Coronary artery (tissue), 2 donors: Measurements from ENCODE around the gene FRAS1.

ENCODE experiments used
- DNase-seq: peaks from one replicate; pipeline ENCODE4 v3.0.0-alpha.2; 2017; ENCODE audit warnings: low spot score
- H3K27ac ChIP-seq, 2 donors: fragments of 200-600 bp; sonication (generic); one replicate each; pipeline ENCODE4 v1.5.1; 2016 to 2019
- H3K4me3 ChIP-seq: fragments of 200-600 bp; sonication (generic); 2 replicates; pipeline ENCODE4 v1.5.1; 2016; ENCODE audit warnings: mild to moderate bottlenecking, moderate library complexity
- CTCF ChIP-seq: fragments of 200-600 bp; sonication (generic); IDR thresholded peaks from one replicate; pipeline ENCODE4 v1.5.1; 2019; ENCODE audit warnings: antibody characterized with exemption

Gene FRAS1

GRCh38 chr4:78184584-78184983 is 127.5 kb downstream of the FRAS1 start:
- TF ChIP-seq CTCF: no peak
- Histone ChIP-seq H3K4me3 (no peak overlapping the region), H3K27ac (no peak overlapping the region)
- no peak for DNase-seq

GRCh38 chr4:78185117-78185516 is 128.0 kb downstream of the FRAS1 start:
- H3K4me3 ChIP-seq: no peak overlapping the region
- TF ChIP-seq CTCF: no peak
- no peak for DNase-seq
- no peak overlapping the region for H3K27ac ChIP-seq

GRCh38 chr4:78186597-78187543 is 129.7 kb downstream of the FRAS1 start:
- DNase-seq: no peak
- TF ChIP-seq CTCF: no peak
- H3K27ac ChIP-seq: no peak overlapping the region
- no peak overlapping the region for H3K4me3 ChIP-seq

GRCh38 chr4:78190068-78190467 is 132.9 kb downstream of the FRAS1 start:
- no peak for DNase-seq
- no peak for TF ChIP-seq CTCF
- H3K27ac ChIP-seq: no peak overlapping the region
- no peak overlapping the region for H3K4me3 ChIP-seq

GRCh38 chr4:78190595-78190994 is 133.5 kb downstream of the FRAS1 start:
- TF ChIP-seq CTCF: no peak
- no peak overlapping the region for H3K27ac ChIP-seq
- H3K4me3 ChIP-seq: no peak overlapping the region
- no peak for DNase-seq

- no peak for DNase-seq
- H3K4me3 ChIP-seq: no peak overlapping the region
- TF ChIP-seq CTCF: no peak
- H3K27ac ChIP-seq: no peak overlapping the region
Measured at GRCh38 chr4:78197947-78198346, 140.8 kb downstream of the FRAS1 start.

GRCh38 chr4:78199984-78200383 is 142.9 kb downstream of the FRAS1 start:
- DNase-seq: no peak
- Histone ChIP-seq H3K27ac (no peak overlapping the region), H3K4me3 (no peak overlapping the region)
- TF ChIP-seq CTCF: no peak
